ENCODE results near the gene SLC25A17.
"Not testable (repeated sequence)": the region's sequence is repeated elsewhere in the genome, so short reads cannot be mapped to it uniquely, and the experiment has no call there.

The SLC25A17 gene

GRCh38 chr22:40805699-40806203 is 13.4 kb downstream of the SLC25A17 start:
- H3K27me3 ChIP-seq (ENCODE audit: low read depth), result no peaks in the 10 kb centered on the region
- peaks cover 10% of the 10 kb centered on the region for H3K4me1 ChIP-seq
- no peak overlapping the region for H3K4me3 ChIP-seq
- H3K9me3 ChIP-seq, result no peaks in the 10 kb centered on the region
- H3K36me3 ChIP-seq (replicated peaks), result no peaks in the 10 kb centered on the region
- DNase-seq (ENCODE audit: low spot score in 2 of 2), result no peak
- in situ Hi-C loops (cut with MboI; ENCODE audit: low sequenced_read_pairs), result no loop called here

DNA sequence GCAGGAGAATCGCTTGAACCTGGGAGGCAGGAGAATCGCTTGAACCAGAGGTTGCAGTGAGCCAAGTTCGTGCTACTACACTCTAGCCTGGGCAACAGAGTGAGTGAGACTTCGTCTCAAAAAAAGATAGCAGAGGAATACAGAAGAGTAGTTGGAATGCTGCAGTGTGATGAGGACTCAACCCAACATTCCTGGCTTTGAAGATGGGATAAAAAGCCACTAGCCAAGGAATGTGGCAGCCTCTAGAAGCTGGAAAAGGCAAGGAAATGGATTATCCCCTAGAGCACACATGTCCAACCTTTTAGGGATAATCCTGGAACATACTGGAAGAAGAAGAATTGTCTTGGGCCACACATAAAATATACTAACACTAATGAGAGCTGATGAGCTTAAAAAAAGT is 13.9 kb downstream of the SLC25A17 start:
- in situ Hi-C loops (cut with MboI; ENCODE audit: low sequenced_read_pairs), result no loop called here
- no peak for DNase-seq (ENCODE audit: low spot score in 2 of 2)
- Histone ChIP-seq H3K27me3 (ENCODE audit: low read depth) (no peaks in the 10 kb centered on the region), H3K4me1 (peaks cover 10% of the 10 kb centered on the region), H3K4me3 (no peak overlapping the region), H3K9me3 (no peaks in the 10 kb centered on the region), H3K36me3 (replicated peaks) (no peaks in the 10 kb centered on the region)

DNA sequence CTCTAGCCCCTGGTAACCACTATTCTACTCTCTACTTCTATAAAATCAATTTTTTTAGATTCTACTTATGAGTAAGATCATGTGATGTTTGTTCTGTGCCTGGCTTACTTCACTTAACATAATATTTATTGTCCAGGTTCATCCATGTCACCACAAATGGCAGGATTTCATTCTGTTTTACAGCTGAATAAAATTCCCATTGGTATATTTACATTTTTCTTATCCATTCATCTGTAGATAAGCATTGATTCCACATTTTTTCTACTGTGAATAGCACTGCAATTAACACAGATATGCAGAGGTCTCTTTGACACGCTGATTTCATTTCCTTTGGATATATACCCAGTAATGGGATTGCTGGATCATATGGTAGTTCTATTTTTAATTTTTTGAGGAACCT is 15.8 kb downstream of the SLC25A17 start:
- in situ Hi-C loops (cut with MboI; ENCODE audit: low sequenced_read_pairs), result no loop called here
- Histone ChIP-seq H3K9me3 (no peaks in the 10 kb centered on the region), H3K4me3 (no peak overlapping the region), H3K4me1 (peaks cover 1% of the 10 kb centered on the region), H3K27me3 (ENCODE audit: low read depth) (no peaks in the 10 kb centered on the region), H3K36me3 (replicated peaks) (no peaks in the 10 kb centered on the region)
- DNase-seq (ENCODE audit: low spot score in 2 of 2), result no peak

DNA sequence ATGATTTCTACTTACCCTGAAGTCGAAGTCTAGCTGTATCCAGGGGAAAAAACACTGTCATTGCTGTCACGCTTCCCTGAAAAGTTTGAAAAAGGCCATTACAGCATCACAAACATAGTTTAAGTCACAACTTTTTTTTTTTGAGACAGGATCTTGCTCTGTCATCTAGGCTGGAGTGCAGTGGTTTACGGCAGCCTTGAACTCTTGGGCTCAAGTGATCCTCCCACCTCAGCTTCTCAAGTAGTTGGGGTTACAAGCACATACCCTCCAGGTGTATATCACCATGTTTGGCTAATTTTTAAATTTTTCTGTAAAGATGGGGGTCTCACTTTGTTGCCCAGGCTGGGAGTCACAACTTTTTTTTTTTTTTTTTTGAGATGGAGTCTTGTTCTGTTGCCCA is 20.1 kb downstream of the SLC25A17 start:
- Histone ChIP-seq H3K36me3 (replicated peaks) (no peaks in the 10 kb centered on the region), H3K4me1 (no peaks in the 10 kb centered on the region), H3K4me3 (no peak overlapping the region), H3K9me3 (no peaks in the 10 kb centered on the region), H3K27me3 (ENCODE audit: low read depth) (no peaks in the 10 kb centered on the region)
- DNase-seq (ENCODE audit: low spot score in 2 of 2), result no peak
- in situ Hi-C loops (cut with MboI; ENCODE audit: low sequenced_read_pairs), result no loop called here

GRCh38 chr22:40797427-40797826 is 21.7 kb downstream of the SLC25A17 start:
- Histone ChIP-seq H3K36me3 (replicated peaks) (peaks cover 5% of the 10 kb centered on the region), H3K27me3 (ENCODE audit: low read depth) (no peaks in the 10 kb centered on the region), H3K9me3 (no peaks in the 10 kb centered on the region), H3K4me1 (no peaks in the 10 kb centered on the region), H3K4me3 (no peak overlapping the region)
- DNase-seq (ENCODE audit: low spot score in 2 of 2), result no peak
- in situ Hi-C loops (cut with MboI; ENCODE audit: low sequenced_read_pairs), result no loop called here

DNA sequence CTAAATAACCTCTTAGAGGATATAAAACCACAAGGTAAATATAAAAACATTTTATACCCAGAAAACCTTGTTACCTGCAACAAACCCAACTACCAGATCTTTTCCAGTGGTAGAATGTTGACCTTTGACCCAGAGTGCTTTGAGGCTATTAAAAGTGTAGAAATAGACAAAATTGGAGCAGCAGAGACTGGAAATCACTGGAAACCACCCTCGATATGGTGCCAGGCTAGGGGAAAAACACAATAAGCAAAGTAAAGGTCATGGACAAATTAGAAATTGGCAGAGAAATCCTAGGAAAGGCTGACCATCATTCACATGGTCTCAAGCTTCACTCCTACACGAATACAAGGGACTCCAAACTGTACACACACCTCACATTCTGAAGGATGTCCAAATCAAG is 26.7 kb downstream of the SLC25A17 start:
- no peak for DNase-seq (ENCODE audit: low spot score in 2 of 2)
- Histone ChIP-seq H3K27me3 (ENCODE audit: low read depth) (no peaks in the 10 kb centered on the region), H3K4me3 (no peak overlapping the region), H3K4me1 (peaks cover 13% of the 10 kb centered on the region), H3K9me3 (no peaks in the 10 kb centered on the region), H3K36me3 (replicated peaks) (peaks cover 20% of the 10 kb centered on the region)
- in situ Hi-C loops (cut with MboI; ENCODE audit: low sequenced_read_pairs), result no loop called here

DNA sequence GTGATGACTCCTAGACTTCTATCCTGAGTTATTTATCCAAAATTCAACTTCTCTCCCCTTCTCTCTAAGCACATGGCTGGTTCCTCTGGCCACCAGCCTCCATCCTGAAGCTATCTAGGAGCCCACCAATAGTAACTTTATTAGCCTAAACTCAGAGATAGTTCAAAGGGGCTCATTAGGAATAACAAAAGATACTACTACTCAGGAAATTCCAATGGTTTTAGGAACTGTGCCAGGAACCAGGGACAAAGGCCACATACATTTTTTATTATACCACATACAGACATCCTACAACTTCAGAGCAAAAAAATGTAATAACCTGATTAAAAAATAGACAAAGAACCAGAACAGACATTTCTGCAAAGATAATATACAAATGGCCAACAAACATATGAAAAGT is 27.9 kb downstream of the SLC25A17 start:
- in situ Hi-C loops (cut with MboI; ENCODE audit: low sequenced_read_pairs), result no loop called here
- Histone ChIP-seq H3K9me3 (no peaks in the 10 kb centered on the region), H3K4me1 (peaks cover 13% of the 10 kb centered on the region), H3K4me3 (no peak overlapping the region), H3K36me3 (replicated peaks) (peaks cover 30% of the 10 kb centered on the region), H3K27me3 (ENCODE audit: low read depth) (no peaks in the 10 kb centered on the region)
- DNase-seq (ENCODE audit: low spot score in 2 of 2), result peak; percentile 66 to 85

- DNase-seq (ENCODE audit: low spot score in 2 of 2), result no peak
- Histone ChIP-seq H3K9me3 (no peaks in the 10 kb centered on the region), H3K4me3 (no peak overlapping the region), H3K36me3 (replicated peaks) (peaks cover 35% of the 10 kb centered on the region), H3K4me1 (peaks cover 13% of the 10 kb centered on the region), H3K27me3 (ENCODE audit: low read depth) (no peaks in the 10 kb centered on the region)
- in situ Hi-C loops (cut with MboI; ENCODE audit: low sequenced_read_pairs), result no loop called here
Observed at GRCh38 chr22:40789131-40789530, 30.0 kb downstream of the SLC25A17 start.

GRCh38 chr22:40782521-40782920 is 36.6 kb downstream of the SLC25A17 start:
- no peak for DNase-seq (ENCODE audit: low spot score in 2 of 2)
- no peaks in the 10 kb centered on the region for H3K4me1 ChIP-seq
- H3K9me3 ChIP-seq, result no peaks in the 10 kb centered on the region
- in situ Hi-C loops (cut with MboI; ENCODE audit: low sequenced_read_pairs), result no loop called here
- no peak overlapping the region for H3K4me3 ChIP-seq
- H3K36me3 ChIP-seq (replicated peaks), result peaks cover 33% of the 10 kb centered on the region
- no peaks in the 10 kb centered on the region for H3K27me3 ChIP-seq (ENCODE audit: low read depth)

- H3K4me1 ChIP-seq; in situ Hi-C loops (cut with MboI; ENCODE audit: low sequenced_read_pairs); H3K4me3 ChIP-seq; H3K9me3 ChIP-seq; DNase-seq (ENCODE audit: low spot score in 2 of 2); H3K27me3 ChIP-seq (ENCODE audit: low read depth): not testable (repeated sequence)
- H3K36me3 ChIP-seq (replicated peaks), result peaks cover 34% of the 10 kb centered on the region
Observed at GRCh38 chr22:40781749-40782148, 37.4 kb downstream of the SLC25A17 start.

GRCh38 chr22:40769761-40770160 is 49.4 kb downstream of the SLC25A17 start:
- H3K36me3 ChIP-seq (replicated peaks), result peaks cover 45% of the 10 kb centered on the region
- H3K9me3 ChIP-seq, result no peaks in the 10 kb centered on the region
- H3K27me3 ChIP-seq (ENCODE audit: low read depth), result no peaks in the 10 kb centered on the region
- H3K4me1 ChIP-seq, result no peaks in the 10 kb centered on the region
- no peak for DNase-seq (ENCODE audit: low spot score in 2 of 2)
- no peak overlapping the region for H3K4me3 ChIP-seq
- in situ Hi-C loops (cut with MboI; ENCODE audit: low sequenced_read_pairs), result no loop called here

DNA sequence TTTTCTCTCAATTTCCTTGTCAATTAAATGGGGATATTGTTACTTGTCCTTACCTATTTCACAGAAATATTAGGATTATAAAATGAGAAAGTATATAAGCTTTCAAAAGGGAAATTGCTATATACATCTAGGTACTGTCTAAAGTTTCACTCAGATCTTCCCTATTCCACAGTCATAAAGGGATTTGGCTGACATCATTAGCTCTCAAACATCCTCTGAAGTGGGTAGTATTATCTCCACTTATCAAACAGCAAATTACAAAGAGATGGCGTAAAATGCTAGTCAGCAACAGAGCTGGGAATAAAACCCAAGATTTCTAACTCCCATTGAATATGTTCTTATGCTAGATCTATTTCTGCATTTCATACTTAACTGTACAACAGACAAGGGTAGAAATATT is 50.9 kb downstream of the SLC25A17 start:
- Histone ChIP-seq H3K4me1 (no peaks in the 10 kb centered on the region), H3K4me3 (no peak overlapping the region), H3K9me3 (no peaks in the 10 kb centered on the region), H3K27me3 (ENCODE audit: low read depth) (no peaks in the 10 kb centered on the region), H3K36me3 (replicated peaks) (peaks cover 35% of the 10 kb centered on the region)
- in situ Hi-C loops (cut with MboI; ENCODE audit: low sequenced_read_pairs), result no loop called here
- DNase-seq (ENCODE audit: low spot score in 2 of 2), result no peak

- no peaks in the 10 kb centered on the region for H3K27me3 ChIP-seq (ENCODE audit: low read depth)
- DNase-seq (ENCODE audit: low spot score in 2 of 2), result no peak
- H3K9me3 ChIP-seq, result no peaks in the 10 kb centered on the region
- peaks cover 26% of the 10 kb centered on the region for H3K36me3 ChIP-seq (replicated peaks)
- H3K4me1 ChIP-seq, result no peaks in the 10 kb centered on the region
- in situ Hi-C loops (cut with MboI; ENCODE audit: low sequenced_read_pairs), result no loop called here
- no peak overlapping the region for H3K4me3 ChIP-seq
Observed at GRCh38 chr22:40766956-40767355, 52.2 kb downstream of the SLC25A17 start.

DNA sequence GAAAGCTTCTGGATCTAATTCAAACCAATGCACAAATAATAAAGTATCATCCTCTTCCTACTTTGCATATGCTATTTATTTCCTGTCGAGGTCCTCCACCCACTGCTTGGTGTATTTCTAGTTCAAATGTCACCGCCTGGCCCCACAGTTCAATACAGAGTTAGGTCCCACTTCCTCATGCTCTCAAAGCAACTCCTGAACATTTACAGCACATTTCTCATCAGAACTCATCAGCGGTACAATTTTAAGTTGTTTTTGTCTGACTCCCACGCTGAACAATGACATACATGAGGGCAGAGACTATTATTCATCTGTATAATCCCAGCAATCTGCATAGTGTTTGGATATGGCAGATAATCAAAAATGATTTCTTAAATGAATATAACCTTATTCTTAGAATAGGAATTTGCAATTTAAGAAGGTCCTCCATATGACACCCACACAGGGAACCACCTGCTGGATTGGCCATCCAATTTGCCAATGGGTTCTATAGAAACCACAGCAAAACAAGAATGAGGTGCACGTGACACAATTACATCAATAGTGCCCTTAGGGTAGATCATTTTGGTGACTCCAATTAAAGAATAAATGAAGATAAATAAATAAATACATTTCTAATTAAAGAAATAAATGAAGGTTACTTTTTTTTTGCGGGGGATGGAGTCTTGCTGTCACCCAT is 54.2 kb downstream of the SLC25A17 start:
- H3K4me3 ChIP-seq, result no peak overlapping the region
- H3K27me3 ChIP-seq (ENCODE audit: low read depth), result no peaks in the 10 kb centered on the region
- H3K4me1 ChIP-seq, result no peaks in the 10 kb centered on the region
- H3K36me3 ChIP-seq (replicated peaks), result peaks cover 8% of the 10 kb centered on the region
- H3K9me3 ChIP-seq, result no peaks in the 10 kb centered on the region
- DNase-seq (ENCODE audit: low spot score in 2 of 2), result no peak
- in situ Hi-C loops (cut with MboI; ENCODE audit: low sequenced_read_pairs), result no loop called here

GRCh38 chr22:40759294-40759840 is 59.8 kb downstream of the SLC25A17 start:
- H3K36me3 ChIP-seq (replicated peaks), result no peaks in the 10 kb centered on the region
- H3K9me3 ChIP-seq, result no peaks in the 10 kb centered on the region
- DNase-seq (ENCODE audit: low spot score in 2 of 2), result no peak
- H3K4me3 ChIP-seq, result no peak overlapping the region
- in situ Hi-C loops (cut with MboI; ENCODE audit: low sequenced_read_pairs), result no loop called here
- H3K4me1 ChIP-seq, result peaks cover 14% of the 10 kb centered on the region
- no peaks in the 10 kb centered on the region for H3K27me3 ChIP-seq (ENCODE audit: low read depth)

Measured in HAP-1 (cell line).